Nephron progenitor cell (in vitro differentiated cells): ENCODE measurements around the gene PCDH9.

Experiments
- DNase-seq: peaks from one replicate; pipeline ENCODE4 v3.0.0; 2021
- H3K27ac Mint-ChIP-seq: 2 replicates; pipeline ENCODE4 v1.8.0; 2021; ENCODE audit warnings: mild to moderate bottlenecking, moderate library complexity, mixed read lengths
- H3K27me3 Mint-ChIP-seq: 2 replicates; pipeline ENCODE4 v1.8.0; 2021; ENCODE audit warnings: mild to moderate bottlenecking, low read depth, mixed read lengths; ENCODE audit not compliant: poor library complexity
- H3K36me3 Mint-ChIP-seq: 2 replicates; pipeline ENCODE4 v1.8.0; 2021; ENCODE audit warnings: low read depth, mixed read lengths
- H3K4me1 Mint-ChIP-seq: 2 replicates; pipeline ENCODE4 v1.8.0; 2021; ENCODE audit warnings: mixed read lengths
- H3K4me3 Mint-ChIP-seq: 2 replicates; pipeline ENCODE4 v1.8.0; 2021; ENCODE audit warnings: mild to moderate bottlenecking, moderate library complexity, mixed read lengths
- H3K9me3 Mint-ChIP-seq: 2 replicates; pipeline ENCODE4 v1.8.0; 2021; ENCODE audit warnings: mild to moderate bottlenecking, moderate library complexity, mixed read lengths
- TF ChIP-seq, protein P1 (sequence below): fragments of 200-600 bp; sonication (generic); IDR thresholded peaks from 2 replicates; pipeline ENCODE4 v1.5.0; 2021; ENCODE audit warnings: antibody characterized with exemption

PCDH9 gene

GRCh38 chr13:67267136-67267535 lies 37.0 kb upstream of the PCDH9 start:
- Mint-ChIP-seq H3K9me3 (no peaks in the 10 kb centered on the region), H3K27me3 (no peaks in the 10 kb centered on the region), H3K4me3 (no peak overlapping the region), H3K4me1 (no peaks in the 10 kb centered on the region), H3K27ac (no peak overlapping the region), H3K36me3 (no peaks in the 10 kb centered on the region)
- TF ChIP-seq, protein P1, sequence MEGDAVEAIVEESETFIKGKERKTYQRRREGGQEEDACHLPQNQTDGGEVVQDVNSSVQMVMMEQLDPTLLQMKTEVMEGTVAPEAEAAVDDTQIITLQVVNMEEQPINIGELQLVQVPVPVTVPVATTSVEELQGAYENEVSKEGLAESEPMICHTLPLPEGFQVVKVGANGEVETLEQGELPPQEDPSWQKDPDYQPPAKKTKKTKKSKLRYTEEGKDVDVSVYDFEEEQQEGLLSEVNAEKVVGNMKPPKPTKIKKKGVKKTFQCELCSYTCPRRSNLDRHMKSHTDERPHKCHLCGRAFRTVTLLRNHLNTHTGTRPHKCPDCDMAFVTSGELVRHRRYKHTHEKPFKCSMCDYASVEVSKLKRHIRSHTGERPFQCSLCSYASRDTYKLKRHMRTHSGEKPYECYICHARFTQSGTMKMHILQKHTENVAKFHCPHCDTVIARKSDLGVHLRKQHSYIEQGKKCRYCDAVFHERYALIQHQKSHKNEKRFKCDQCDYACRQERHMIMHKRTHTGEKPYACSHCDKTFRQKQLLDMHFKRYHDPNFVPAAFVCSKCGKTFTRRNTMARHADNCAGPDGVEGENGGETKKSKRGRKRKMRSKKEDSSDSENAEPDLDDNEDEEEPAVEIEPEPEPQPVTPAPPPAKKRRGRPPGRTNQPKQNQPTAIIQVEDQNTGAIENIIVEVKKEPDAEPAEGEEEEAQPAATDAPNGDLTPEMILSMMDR: no peak
- DNase-seq: no peak

GRCh38 chr13:67259208-67259607 lies 29.1 kb upstream of the PCDH9 start:
- H3K4me3 Mint-ChIP-seq: no peak overlapping the region
- DNase-seq: no peak
- no peaks in the 10 kb centered on the region for H3K36me3 Mint-ChIP-seq
- H3K9me3 Mint-ChIP-seq: no peaks in the 10 kb centered on the region
- TF ChIP-seq, protein P1: no peak
- H3K27me3 Mint-ChIP-seq: no peaks in the 10 kb centered on the region
- H3K4me1 Mint-ChIP-seq: peaks cover 8% of the 10 kb centered on the region
- H3K27ac Mint-ChIP-seq: no peak overlapping the region

DNA sequence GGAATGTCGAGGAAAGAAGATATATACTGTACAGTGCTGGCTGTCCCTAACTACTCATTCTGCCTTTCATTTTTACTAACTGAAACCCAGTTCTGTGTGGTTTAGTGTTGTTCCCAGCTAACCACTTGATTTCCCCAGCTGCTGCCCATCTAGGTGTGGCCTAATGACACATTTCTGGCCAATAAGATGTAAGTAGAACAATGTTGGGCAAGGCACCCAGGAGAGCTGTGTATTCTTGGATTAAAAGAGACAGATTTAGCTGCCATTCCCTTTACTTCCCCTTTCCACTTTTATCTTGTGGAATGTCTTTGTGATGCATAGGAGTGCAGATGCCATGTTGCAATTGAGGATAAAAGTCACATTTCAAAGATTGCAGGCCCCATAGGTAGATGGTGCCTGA lies 28.3 kb upstream of the PCDH9 start:
- no peaks in the 10 kb centered on the region for H3K27me3 Mint-ChIP-seq
- no peak overlapping the region for H3K4me3 Mint-ChIP-seq
- peaks cover 8% of the 10 kb centered on the region for H3K4me1 Mint-ChIP-seq
- no peak overlapping the region for H3K27ac Mint-ChIP-seq
- no peak for DNase-seq
- TF ChIP-seq, protein P1: no peak
- no peaks in the 10 kb centered on the region for H3K9me3 Mint-ChIP-seq
- no peaks in the 10 kb centered on the region for H3K36me3 Mint-ChIP-seq

- Mint-ChIP-seq H3K36me3 (no peaks in the 10 kb centered on the region), H3K4me1 (peaks cover 24% of the 10 kb centered on the region), H3K27ac (no peak overlapping the region), H3K27me3 (no peaks in the 10 kb centered on the region), H3K4me3 (no peak overlapping the region), H3K9me3 (no peaks in the 10 kb centered on the region)
- DNase-seq: no peak
- TF ChIP-seq, protein P1: no peak
These were observed 8.7 kb upstream of the PCDH9 start for GRCh38 chr13:67238861-67239260.

DNA sequence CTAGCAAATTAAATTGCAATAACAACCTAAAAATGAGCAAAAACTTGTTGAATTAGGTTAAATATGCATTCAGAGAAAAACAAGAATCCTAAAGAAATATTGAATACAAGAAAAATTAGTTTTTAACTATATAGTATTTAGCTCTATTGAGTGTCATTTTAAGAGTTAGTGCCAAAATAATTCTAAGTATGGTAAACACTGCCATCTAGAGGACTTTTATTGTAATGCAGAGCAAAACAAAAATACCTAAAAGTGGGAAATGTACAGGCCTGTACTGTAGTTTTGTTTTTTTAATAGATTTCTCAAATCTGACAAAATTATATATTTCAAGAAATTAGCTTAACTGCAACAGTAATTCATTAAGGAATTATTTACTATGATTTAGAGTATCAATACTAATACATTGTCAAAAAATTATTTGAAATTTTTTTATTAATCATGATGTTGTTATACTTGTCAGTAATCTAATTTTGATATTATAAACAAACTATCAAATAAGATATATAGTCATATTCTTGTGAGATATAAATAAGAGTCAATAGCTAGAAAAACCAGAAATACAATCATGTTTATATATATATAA lies 8.2 kb upstream of the PCDH9 start:
- no peak for DNase-seq
- H3K27me3 Mint-ChIP-seq: no peaks in the 10 kb centered on the region
- no peaks in the 10 kb centered on the region for H3K9me3 Mint-ChIP-seq
- no peak overlapping the region for H3K27ac Mint-ChIP-seq
- no peaks in the 10 kb centered on the region for H3K36me3 Mint-ChIP-seq
- H3K4me1 Mint-ChIP-seq: peaks cover 19% of the 10 kb centered on the region
- H3K4me3 Mint-ChIP-seq: no peak overlapping the region
- TF ChIP-seq, protein P1: peak; percentile 83

GRCh38 chr13:67235265-67235664 lies 5.1 kb upstream of the PCDH9 start:
- H3K9me3 Mint-ChIP-seq: no peaks in the 10 kb centered on the region
- TF ChIP-seq, protein P1: no peak
- H3K36me3 Mint-ChIP-seq: no peaks in the 10 kb centered on the region
- H3K4me1 Mint-ChIP-seq: peaks cover 12% of the 10 kb centered on the region
- H3K4me3 Mint-ChIP-seq: no peak overlapping the region
- no peak overlapping the region for H3K27ac Mint-ChIP-seq
- DNase-seq: no peak
- H3K27me3 Mint-ChIP-seq: no peaks in the 10 kb centered on the region
